ENCODE data around the gene PPM1A.

The PPM1A gene

DNA sequence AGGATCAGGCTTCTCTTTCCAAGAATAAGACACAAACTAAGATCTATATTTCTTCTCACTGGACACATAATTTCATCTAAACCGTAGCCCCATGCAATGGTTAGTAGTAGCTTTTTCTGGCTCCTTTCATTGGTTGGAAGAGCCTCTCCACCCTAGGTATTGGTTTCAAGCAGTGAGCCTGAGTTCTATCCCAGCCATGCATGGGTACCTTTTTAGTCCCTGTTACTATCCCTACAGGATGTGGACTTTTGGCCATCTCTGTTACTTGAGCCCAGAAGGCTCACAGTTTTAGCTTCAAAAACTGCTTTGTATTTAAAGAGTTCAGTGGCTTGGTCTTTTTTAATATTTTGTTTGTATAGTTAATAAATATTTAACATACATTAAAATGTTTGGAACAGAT lies 16.1 kb downstream of the PPM1A start:
- no peaks in the 10 kb centered on the region for H3K4me1 Mint-ChIP-seq
- CTCF ChIA-PET = interaction anchor here (0.5 to 2.6 kb wide), 3 partner anchors 8 to 1009 kb away, joined by 3 to 12 read pairs (median 3); no protein-coding TSS in a partner anchor
- H3K27me3 Mint-ChIP-seq = no peaks in the 10 kb centered on the region
- peaks cover 14% of the 10 kb centered on the region for H3K36me3 Mint-ChIP-seq
- H3K9me3 Mint-ChIP-seq = peaks cover 2% of the 10 kb centered on the region
- DNase-seq = no peak
- H3K4me3 Mint-ChIP-seq = no peak overlapping the region
- H3K27ac Mint-ChIP-seq = no peak overlapping the region

GRCh38 chr14:60266021-60266937 lies 17.3 kb downstream of the PPM1A start:
- peaks cover 11% of the 10 kb centered on the region for H3K36me3 Mint-ChIP-seq
- CTCF ChIA-PET = interaction anchor here (0.9 to 2.6 kb wide), 9 partner anchors 8 to 82 kb away, joined by 3 to 12 read pairs (median 4); no protein-coding TSS in a partner anchor

DNA sequence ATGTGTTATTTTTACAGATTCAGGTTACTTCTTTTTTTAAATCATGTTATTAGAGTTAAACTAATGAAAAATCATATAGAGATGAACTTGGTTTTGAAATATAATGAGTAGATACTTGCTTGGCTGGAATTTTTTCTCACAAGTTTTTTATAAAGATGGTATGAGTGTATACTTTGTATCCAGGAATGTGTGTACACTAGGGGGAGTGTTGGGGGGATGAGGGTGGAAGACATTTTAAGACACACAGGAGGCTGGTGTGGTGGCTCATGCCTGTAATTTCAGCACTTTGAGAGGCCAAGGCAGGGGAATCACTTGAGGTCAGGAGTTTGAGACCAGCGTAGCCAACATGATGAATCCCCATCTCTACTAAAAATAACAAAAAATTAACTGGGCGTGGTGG lies 23.2 kb downstream of the PPM1A start:
- no peaks in the 10 kb centered on the region for H3K27me3 Mint-ChIP-seq
- no peak overlapping the region for H3K27ac Mint-ChIP-seq
- H3K4me1 Mint-ChIP-seq = peaks cover 10% of the 10 kb centered on the region
- DNase-seq = no peak
- peaks cover 2% of the 10 kb centered on the region for H3K36me3 Mint-ChIP-seq
- H3K9me3 Mint-ChIP-seq = no peaks in the 10 kb centered on the region
- no peak overlapping the region for H3K4me3 Mint-ChIP-seq
- CTCF ChIA-PET = no interaction called here

More at GRCh38 chr14:60266021-60266937, 17.3 kb downstream of the PPM1A start:
- Mint-ChIP-seq H3K27me3 (no peaks in the 10 kb centered on the region), H3K27ac (no peak overlapping the region), H3K4me3 (no peak overlapping the region), H3K9me3 (peaks cover 2% of the 10 kb centered on the region), H3K4me1 (peaks cover 2% of the 10 kb centered on the region)
- DNase-seq = peak; percentile 30

DNA sequence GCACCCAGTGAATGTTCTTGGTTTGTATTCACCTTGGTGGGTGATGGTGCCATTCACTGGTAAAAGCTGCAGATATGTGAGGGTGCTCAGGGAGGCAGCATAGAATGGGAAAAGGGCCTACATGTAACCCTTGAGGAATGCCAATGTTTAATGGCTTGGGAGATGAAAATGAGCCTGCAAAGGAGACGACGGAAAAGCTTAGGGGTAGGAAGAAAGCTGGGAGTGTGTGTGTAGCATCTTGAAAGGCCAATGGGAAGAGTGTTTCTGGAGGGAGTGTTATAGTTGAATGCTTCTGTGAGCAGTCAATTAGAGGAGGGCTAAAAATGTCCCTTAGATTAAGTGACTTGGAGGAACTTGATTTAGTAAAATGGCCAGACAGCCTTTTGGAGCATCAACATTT lies 24.9 kb downstream of the PPM1A start:
- Mint-ChIP-seq H3K36me3 (peaks cover 4% of the 10 kb centered on the region), H3K4me3 (no peak overlapping the region), H3K9me3 (no peaks in the 10 kb centered on the region), H3K27me3 (no peaks in the 10 kb centered on the region), H3K27ac (no peak overlapping the region), H3K4me1 (peaks cover 10% of the 10 kb centered on the region)
- CTCF ChIA-PET = no interaction called here
- no peak for DNase-seq

- CTCF ChIA-PET = interaction anchor here (1.0 kb wide), 1 partner anchor 8 kb away, joined by 3 read pairs; no protein-coding TSS in a partner anchor
- H3K9me3 Mint-ChIP-seq = no peaks in the 10 kb centered on the region
- peaks cover 10% of the 10 kb centered on the region for H3K4me1 Mint-ChIP-seq
- no peaks in the 10 kb centered on the region for H3K27me3 Mint-ChIP-seq
- DNase-seq = no peak
- H3K36me3 Mint-ChIP-seq = peaks cover 6% of the 10 kb centered on the region
- H3K4me3 Mint-ChIP-seq = no peak overlapping the region
- no peak overlapping the region for H3K27ac Mint-ChIP-seq
Measured at GRCh38 chr14:60274448-60274847, 25.4 kb downstream of the PPM1A start.

DNA sequence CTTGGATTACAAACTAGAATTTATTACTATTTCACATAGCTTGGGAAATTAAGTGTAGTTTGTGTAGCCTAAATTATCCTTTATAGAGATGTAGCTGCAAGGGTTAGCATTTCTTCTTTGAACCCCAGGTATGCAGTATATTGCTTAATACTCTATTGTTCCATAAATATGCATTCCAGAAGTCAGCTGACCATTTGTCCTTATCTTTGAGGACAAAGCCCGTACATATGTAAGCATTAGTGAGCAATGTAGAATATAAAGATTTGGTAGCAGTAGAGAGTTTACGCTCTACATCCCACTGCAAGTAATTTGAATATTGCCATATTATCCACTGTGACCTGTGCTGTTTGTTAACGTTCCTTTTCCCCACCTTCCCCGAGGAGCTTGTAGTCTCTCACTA lies 26.9 kb downstream of the PPM1A start:
- no peak for DNase-seq
- H3K36me3 Mint-ChIP-seq = peaks cover 5% of the 10 kb centered on the region
- peaks cover 10% of the 10 kb centered on the region for H3K4me1 Mint-ChIP-seq
- no peaks in the 10 kb centered on the region for H3K27me3 Mint-ChIP-seq
- H3K9me3 Mint-ChIP-seq = no peaks in the 10 kb centered on the region
- H3K27ac Mint-ChIP-seq = no peak overlapping the region
- CTCF ChIA-PET = interaction anchor here (0.6 kb wide), 1 partner anchor 10 kb away, joined by 3 read pairs; no protein-coding TSS in a partner anchor
- H3K4me3 Mint-ChIP-seq = no peak overlapping the region

- Mint-ChIP-seq H3K4me1 (peaks cover 7% of the 10 kb centered on the region), H3K27ac (no peak overlapping the region), H3K36me3 (peaks cover 5% of the 10 kb centered on the region), H3K4me3 (no peak overlapping the region), H3K9me3 (no peaks in the 10 kb centered on the region), H3K27me3 (no peaks in the 10 kb centered on the region)
- CTCF ChIA-PET = interaction anchor here (0.6 kb wide), 1 partner anchor 10 kb away, joined by 3 read pairs; no protein-coding TSS in a partner anchor
- no peak for DNase-seq
Measured at GRCh38 chr14:60276347-60276746, 27.3 kb downstream of the PPM1A start.

GRCh38 chr14:60277605-60278190 lies 28.7 kb downstream of the PPM1A start:
- Mint-ChIP-seq H3K4me3 (no peak overlapping the region), H3K36me3 (peaks cover 11% of the 10 kb centered on the region), H3K4me1 (peaks cover 4% of the 10 kb centered on the region), H3K27me3 (no peaks in the 10 kb centered on the region), H3K9me3 (no peaks in the 10 kb centered on the region), H3K27ac (no peak overlapping the region)
- CTCF ChIA-PET = no interaction called here
- DNase-seq = no peak

GRCh38 chr14:60278350-60278749 lies 29.3 kb downstream of the PPM1A start:
- DNase-seq = no peak
- H3K36me3 Mint-ChIP-seq = peaks cover 17% of the 10 kb centered on the region
- H3K27ac Mint-ChIP-seq = no peak overlapping the region
- H3K4me1 Mint-ChIP-seq = no peaks in the 10 kb centered on the region
- CTCF ChIA-PET = no interaction called here
- no peaks in the 10 kb centered on the region for H3K27me3 Mint-ChIP-seq
- H3K4me3 Mint-ChIP-seq = no peak overlapping the region
- no peaks in the 10 kb centered on the region for H3K9me3 Mint-ChIP-seq

DNA sequence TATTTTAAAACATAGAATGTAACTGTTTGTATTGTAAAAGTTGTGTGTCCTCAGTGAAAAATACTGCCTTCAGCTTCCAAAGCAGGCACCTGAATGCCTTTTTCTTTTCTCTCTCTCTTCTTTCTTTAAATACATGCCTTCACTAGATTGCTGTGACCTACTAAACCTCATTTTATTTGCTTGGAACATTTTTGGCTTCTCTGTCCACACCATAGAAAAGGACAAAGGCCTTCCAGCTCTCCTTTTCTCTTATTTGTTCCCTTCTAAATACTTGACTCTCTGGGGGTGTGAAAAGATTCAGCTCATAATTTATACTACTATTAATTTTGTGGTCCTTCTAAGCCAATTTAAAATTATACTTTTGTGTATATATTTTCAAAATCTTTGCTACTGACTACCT lies 38.4 kb downstream of the PPM1A start:
- no peaks in the 10 kb centered on the region for H3K4me1 Mint-ChIP-seq
- H3K9me3 Mint-ChIP-seq = no peaks in the 10 kb centered on the region
- no peak overlapping the region for H3K27ac Mint-ChIP-seq
- no peak overlapping the region for H3K4me3 Mint-ChIP-seq
- no peak for DNase-seq
- H3K27me3 Mint-ChIP-seq = no peaks in the 10 kb centered on the region
- CTCF ChIA-PET = no interaction called here
- peaks cover 33% of the 10 kb centered on the region for H3K36me3 Mint-ChIP-seq

- H3K27ac Mint-ChIP-seq = no peak overlapping the region
- H3K4me1 Mint-ChIP-seq = no peaks in the 10 kb centered on the region
- no peak for DNase-seq
- peaks cover 33% of the 10 kb centered on the region for H3K36me3 Mint-ChIP-seq
- CTCF ChIA-PET = no interaction called here
- H3K27me3 Mint-ChIP-seq = no peaks in the 10 kb centered on the region
- H3K4me3 Mint-ChIP-seq = no peak overlapping the region
- H3K9me3 Mint-ChIP-seq = no peaks in the 10 kb centered on the region
Measured at GRCh38 chr14:60288279-60288678, 39.3 kb downstream of the PPM1A start.

GRCh38 chr14:60294411-60295069 lies 45.5 kb downstream of the PPM1A start:
- Mint-ChIP-seq H3K4me1 (no peaks in the 10 kb centered on the region), H3K4me3 (no peak overlapping the region), H3K27me3 (no peaks in the 10 kb centered on the region), H3K9me3 (no peaks in the 10 kb centered on the region), H3K27ac (no peak overlapping the region), H3K36me3 (peaks cover 22% of the 10 kb centered on the region)
- DNase-seq = no peak
- CTCF ChIA-PET = no interaction called here

- no peak for DNase-seq
- no peak overlapping the region for H3K27ac Mint-ChIP-seq
- CTCF ChIA-PET = interaction anchor here (1.4 kb wide), 1 partner anchor 29 kb away, joined by 3 read pairs; no protein-coding TSS in a partner anchor
Measured at GRCh38 chr14:60300019-60300418, 51.0 kb downstream of the PPM1A start.

DNA sequence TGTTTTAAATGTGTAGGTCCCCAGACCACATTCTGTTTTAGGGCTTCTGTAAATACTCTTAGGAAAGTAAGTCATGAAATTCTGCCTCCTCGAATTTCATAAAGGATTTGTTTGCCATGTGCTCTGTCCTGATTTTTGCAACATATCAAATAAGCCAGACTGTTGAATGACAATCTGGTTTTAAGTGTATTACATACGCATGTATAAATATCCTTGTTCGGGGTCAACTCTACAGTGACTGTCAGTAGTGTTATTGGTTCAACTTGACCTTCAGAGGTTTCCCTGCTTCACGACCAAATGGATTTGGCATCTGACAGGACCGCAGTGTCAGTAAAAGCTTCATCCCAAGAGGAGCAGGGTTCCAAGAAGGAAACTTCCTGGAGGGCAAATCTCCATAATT lies 52.7 kb downstream of the PPM1A start:
- DNase-seq = no peak
- Mint-ChIP-seq H3K27me3 (no peaks in the 10 kb centered on the region), H3K27ac (no peak overlapping the region), H3K4me3 (no peak overlapping the region), H3K9me3 (no peaks in the 10 kb centered on the region), H3K4me1 (no peaks in the 10 kb centered on the region), H3K36me3 (peaks cover 2% of the 10 kb centered on the region)
- CTCF ChIA-PET = no interaction called here

More at GRCh38 chr14:60300019-60300418, 51.0 kb downstream of the PPM1A start:
- H3K4me1 Mint-ChIP-seq = no peaks in the 10 kb centered on the region
- H3K36me3 Mint-ChIP-seq = peaks cover 2% of the 10 kb centered on the region
- no peaks in the 10 kb centered on the region for H3K9me3 Mint-ChIP-seq
- H3K27me3 Mint-ChIP-seq = no peaks in the 10 kb centered on the region
- no peak overlapping the region for H3K4me3 Mint-ChIP-seq
